Gastroesophageal sphincter (tissue), 3 donors: Measurements from ENCODE around the gene C5orf15.

Experiments used
- CTCF ChIP-seq, 4 experiments: fragments of 200-600 bp in 2 of 4; fragments of 450-650 bp in 2 of 4; sonication (generic) in 1 of 4; IDR thresholded peaks; one replicate each; pipeline ENCODE4 v1.5.1; 2017 to 2019; ENCODE audit warnings: antibody characterized with exemption in 4 of 4, mild to moderate bottlenecking in 2 of 4, moderate library complexity in 2 of 4
- EP300 ChIP-seq: sonication (generic); formaldehyde crosslinking; IDR thresholded peaks from one replicate; pipeline ENCODE4 v1.6.1; 2017; ENCODE audit warnings: antibody characterized with exemption, mild to moderate bottlenecking
- POLR2A ChIP-seq, 2 donors: fragments of 450-650 bp; IDR thresholded peaks; one replicate each; pipeline ENCODE4 v1.6.1; 2017; ENCODE audit warnings: antibody characterized with exemption in 2 of 2, mild to moderate bottlenecking in 2 of 2, moderate library complexity in 1 of 2
- POLR2AphosphoS5 ChIP-seq: sonication (generic); formaldehyde crosslinking; IDR thresholded peaks from one replicate; pipeline ENCODE4 v1.6.1; 2017; ENCODE audit warnings: antibody characterized with exemption

DNA sequence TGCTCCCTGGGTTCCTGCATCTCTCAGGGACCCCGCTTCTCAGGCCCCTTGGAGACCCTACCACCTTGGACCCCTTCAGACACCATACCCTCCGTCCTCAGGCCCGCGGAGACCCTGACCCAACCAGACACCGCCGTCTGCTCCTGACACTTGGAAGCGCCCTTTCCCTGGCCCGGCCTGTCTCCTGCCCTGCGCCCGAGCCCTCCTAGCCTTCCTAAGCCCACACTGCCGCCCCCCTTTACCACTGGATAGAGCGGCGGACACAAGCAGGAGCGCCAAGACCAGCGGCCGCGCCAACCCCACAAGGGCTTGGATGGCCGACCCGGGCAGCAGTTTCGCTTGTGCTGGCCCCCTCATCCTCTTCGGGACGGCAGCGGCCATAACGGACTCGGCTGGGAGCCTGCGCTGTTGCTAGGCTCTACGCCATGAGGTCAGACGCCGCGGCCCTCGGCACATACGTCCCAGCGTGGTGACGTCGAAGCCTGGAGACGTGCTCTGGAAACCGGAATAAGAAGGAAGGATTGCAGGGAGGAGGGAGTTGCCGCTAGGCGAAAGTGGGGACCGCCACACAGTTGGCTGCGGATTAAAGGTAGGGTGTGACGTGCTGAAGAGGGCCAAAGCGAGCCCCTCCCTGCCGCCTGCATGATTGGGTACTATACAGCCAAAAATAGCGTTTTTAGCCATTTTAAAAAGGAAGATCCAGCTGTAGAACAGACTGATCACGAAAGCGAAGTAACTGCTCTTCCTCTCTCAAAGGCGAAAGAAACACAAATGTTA, at the start of gene C5orf15:
- TF ChIP-seq CTCF (IDR thresholded peaks at IDR 0.05) (peak in 3 of 4 experiments; percentile 28 to 43 (median 35)), POLR2AphosphoS5 (peak; percentile 90), POLR2A (IDR thresholded peaks at IDR 0.05) (peak; percentile 43 to 67), EP300 (no peak)
